Activated gamma-delta T cell (primary cell): ENCODE data around the gene SPDYE3.
"Not testable (repeated sequence)": the region's sequence is repeated elsewhere in the genome, so short reads cannot be mapped to it uniquely, and the experiment has no call there.

ENCODE experiments used
- DNase-seq: peaks from one replicate; lab custom pipeline; 2025; lab: John Stamatoyannopoulos, UW

SPDYE3 gene

DNA sequence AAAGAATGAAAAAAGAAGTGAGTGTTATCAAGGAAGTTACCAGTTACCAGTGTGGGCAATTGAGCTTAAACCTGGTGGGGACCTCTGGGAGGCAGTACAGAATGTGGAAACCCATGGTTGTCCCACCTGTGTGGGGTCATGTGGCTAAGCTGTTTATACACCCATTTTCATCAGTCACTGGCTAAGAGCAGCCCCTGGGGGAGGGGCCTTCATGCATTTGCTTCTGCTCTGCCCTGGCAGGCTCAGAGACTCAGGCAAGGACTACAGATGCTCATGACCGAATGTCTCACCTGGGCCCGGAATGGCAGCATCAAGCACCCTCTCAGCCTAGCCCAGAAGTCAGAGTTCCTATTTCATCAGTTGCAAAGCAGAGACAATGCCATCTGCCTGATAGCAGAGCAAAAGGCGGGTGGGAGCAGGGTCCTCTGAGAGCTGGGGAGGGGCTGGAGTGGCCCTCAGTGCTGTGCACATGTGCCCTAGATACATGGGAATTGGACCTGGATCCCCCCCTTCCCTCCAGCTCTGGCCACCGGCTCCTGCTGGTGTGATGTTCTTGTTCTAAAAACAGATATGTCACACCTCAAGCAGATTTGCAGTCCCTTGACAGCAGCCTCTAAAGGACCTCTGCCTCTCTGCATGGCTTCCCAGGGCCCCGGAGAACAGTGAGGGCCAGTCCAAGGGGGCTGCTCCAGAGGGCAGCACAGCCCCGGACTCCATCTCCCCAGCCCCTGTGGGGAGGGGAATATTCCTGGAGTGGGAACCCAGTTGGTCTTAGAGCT lies 20.1 kb upstream of the SPDYE3 start:
- DNase-seq: not testable (repeated sequence)

DNA sequence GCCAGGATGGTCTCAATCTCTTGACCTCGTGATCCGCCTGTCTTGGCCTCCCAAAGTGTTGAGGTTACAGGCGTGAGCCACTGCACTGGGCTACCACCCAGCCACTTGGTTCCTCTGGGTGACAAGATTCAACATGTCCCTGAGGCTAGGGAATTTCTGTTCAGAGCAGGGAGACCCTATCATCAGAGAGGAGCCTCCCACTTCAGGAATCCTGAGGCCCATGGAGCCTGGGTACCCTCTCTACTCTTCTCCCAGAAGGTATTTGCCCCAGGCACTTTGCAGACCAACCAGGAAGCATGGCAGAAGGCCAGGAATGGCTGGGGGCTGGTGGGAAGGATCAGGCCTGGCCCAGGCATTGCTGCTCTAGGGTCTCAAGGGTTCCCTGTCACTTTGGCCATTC lies 19.2 kb upstream of the SPDYE3 start:
- DNase-seq: not testable (repeated sequence)

DNA sequence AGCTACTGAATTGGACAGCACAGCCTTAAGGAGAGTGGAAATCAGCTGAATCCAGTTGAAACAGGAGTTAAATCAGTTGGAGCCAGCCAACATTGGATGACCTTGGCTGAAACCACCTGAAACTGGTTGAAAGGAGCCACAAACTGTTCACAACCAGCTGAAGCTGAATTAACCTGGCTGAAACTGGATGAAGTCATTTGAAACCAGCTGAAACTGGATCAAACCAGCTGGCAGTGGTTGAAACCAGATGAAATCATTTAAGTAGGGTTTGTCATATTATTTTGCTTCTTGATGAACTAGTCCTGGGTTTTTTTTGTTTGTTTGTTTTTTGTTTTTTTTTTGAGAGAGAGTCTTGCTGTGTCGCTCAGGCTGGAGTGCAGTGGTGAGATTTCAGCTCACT lies 15.3 kb upstream of the SPDYE3 start:
- DNase-seq: not testable (repeated sequence)

DNA sequence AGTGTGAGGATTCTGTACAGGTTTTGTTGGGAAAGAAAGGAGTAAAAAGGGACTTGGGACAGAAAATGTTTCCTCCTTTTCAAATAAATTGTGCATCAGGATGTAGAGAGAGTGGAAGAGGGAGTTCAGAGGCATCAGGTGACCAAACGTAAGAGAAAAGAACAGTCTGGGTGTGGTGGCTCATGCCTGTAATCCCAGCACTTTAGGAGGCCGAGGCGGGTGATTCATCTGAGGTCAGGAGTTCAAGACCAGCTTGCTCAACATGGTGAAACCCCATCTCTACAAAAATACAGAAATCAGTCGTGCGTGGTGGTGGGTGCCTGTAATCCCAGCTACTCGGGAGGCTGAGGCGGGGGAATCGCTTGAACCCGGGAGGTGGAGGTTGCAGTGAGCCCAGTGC lies 12.2 kb upstream of the SPDYE3 start:
- DNase-seq: not testable (repeated sequence)

DNA sequence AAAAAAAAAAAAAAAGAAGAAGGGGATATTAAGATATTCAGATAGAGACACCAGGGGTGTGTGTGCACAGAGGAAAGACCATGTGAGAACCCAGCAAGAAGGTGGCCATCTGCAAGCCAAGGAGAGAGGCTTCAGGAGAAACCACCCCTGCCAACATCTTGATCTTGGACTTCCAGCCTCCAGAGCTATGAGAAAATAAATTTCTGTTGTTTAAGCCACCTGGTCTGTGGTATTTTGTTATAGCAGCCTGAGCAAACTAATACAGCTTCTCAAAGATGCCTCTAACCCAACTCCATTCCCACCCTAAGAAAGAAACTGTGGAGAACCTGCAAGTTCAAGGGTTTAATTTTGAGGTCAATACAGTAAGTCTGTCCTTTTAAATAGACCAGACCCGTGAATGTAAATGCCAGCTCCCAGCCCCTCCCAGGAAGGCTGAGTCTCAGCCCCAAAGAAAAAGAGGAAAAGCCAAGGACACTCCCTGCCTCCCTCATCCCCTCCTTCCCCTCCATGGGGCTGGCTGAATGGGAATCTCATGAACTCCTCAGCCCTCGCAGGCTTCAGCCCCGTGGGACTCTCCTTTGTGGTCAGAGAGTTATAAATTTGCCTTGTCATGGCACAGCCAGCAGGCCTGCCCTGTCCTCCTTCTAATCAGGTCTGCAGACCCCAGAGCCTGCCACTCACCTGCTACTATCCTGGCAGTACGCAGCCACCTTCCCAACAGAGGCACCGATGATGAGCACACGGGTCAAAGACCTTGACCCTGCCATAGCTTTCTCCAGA lies 9.5 kb upstream of the SPDYE3 start:
- not testable (repeated sequence) for DNase-seq

DNA sequence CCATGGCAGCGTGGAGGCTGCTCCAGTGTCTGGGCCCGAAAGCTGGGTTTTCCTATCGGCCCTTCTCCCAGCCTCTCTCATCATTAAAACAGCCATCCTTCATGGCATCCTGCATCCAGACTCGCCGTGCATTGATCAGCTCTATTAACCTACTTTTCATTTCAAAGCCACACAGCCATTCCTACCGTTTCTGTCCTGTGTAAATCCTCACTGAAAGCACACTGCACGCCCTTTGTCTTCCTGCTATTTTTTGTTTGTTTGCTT lies 8.9 kb upstream of the SPDYE3 start:
- not testable (repeated sequence) for DNase-seq

DNA sequence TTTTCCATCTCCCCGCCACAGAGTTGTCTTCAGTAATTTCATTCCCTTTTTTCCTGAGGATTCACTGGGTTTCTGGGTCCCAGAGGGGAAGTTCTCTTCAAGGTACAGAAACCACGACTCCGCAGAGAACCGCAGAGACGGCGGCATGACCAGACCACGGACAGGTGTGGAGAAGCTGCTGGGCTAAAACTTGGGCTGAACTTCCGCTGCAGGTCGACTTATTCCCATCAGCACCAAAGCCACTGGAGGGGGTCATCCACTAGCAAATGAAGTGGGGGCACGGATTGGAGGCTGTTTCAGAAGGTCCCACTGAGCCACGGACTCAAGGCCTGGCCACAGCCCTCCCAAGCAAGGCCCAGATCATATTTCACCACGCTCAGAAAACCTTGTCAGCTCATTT lies 3.0 kb upstream of the SPDYE3 start:
- DNase-seq: not testable (repeated sequence)

DNA sequence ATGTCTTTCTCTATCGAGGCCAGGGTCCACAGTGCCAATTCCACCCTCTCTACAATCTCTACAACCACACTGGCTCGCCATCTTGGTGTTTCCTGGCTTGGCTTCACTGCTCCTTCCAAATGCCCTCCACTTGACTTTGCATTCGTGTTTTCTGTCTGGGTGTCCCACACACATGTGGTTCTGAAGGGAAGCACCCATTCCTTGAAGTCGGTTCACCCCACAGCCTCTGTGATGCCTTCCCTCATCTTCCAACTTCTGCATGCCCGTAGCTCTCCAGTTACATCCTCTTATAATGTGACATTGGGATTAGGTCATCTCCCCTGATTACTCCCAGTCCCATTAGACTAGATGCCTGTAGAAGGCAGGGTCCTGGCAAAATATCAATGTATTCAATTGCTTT lies 10.8 kb downstream of the SPDYE3 start:
- DNase-seq: not testable (repeated sequence)

DNA sequence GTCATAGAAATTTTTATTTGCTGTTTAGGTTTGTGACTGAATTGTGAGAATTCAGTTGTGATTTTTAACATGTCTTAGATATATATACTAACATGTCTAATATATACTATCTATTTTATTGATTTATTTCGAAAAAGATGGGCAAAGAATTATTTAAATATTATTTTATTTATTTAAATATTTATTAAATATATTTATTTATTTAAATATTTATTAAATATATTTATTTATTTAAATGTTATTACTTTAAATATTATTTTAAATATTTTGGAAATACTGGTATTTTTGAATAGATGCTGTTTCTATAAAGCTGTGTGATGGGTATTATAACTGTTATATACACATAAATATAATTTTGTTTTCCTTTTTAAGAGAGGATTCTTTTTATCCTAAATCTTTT lies 14.1 kb downstream of the SPDYE3 start:
- not testable (repeated sequence) for DNase-seq

DNA sequence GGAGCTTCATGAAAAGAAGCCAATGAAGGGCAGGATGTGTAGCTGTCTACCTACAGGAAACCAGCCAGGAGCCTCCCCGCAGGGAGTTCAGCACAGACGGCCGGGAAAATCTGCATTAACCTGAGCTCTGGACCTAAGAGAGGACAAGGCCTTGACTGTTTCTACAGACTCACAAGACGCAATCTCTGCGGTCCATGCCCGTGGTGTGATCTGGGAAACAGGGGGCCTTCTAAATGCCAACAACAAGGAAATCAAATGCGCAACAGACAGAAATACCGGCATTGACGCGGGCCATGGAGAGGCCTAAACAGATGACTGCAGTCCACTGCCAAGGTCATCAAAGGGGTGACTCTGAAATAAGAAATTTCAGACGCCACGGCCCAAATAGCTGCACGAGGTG lies 16.7 kb downstream of the SPDYE3 start:
- DNase-seq: not testable (repeated sequence)

DNA sequence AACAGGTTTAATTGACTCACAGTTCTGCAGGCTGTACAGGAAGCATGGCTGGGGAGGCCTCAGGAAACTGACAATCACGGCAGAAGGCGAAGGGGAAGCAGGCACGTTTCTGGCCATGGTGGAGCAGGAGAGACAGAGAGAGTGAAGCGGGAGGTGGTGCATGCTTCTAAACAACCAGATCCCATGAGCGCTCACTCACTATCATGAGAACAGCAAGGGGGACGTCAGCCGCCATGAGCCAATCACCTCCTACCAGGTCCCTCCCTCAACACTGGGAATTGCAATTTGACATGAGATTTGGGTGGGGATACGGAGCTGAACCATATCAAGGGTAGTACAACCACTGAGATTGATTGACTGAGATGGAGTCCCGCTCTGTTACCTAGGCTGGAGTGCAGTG lies 18.2 kb downstream of the SPDYE3 start:
- DNase-seq: not testable (repeated sequence)

DNA sequence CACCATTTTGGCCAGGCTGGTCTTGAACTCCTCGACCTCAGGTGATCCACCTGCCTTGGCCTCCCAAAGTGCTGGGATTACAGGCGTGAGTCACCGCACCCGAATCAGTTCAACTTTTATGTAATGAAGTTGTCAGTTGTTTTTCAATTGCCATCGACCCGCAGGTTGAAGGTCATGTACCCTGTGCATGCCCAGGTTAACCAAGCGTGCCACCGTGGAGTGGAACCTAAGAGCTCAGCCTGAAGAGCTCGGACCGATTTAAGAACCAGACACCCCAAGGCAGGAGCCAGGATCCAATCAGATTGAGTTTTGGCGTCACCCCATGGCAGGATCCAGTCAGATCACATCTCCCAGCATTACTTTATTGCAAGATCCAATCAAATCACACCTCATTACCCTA lies 19.4 kb downstream of the SPDYE3 start:
- not testable (repeated sequence) for DNase-seq

DNA sequence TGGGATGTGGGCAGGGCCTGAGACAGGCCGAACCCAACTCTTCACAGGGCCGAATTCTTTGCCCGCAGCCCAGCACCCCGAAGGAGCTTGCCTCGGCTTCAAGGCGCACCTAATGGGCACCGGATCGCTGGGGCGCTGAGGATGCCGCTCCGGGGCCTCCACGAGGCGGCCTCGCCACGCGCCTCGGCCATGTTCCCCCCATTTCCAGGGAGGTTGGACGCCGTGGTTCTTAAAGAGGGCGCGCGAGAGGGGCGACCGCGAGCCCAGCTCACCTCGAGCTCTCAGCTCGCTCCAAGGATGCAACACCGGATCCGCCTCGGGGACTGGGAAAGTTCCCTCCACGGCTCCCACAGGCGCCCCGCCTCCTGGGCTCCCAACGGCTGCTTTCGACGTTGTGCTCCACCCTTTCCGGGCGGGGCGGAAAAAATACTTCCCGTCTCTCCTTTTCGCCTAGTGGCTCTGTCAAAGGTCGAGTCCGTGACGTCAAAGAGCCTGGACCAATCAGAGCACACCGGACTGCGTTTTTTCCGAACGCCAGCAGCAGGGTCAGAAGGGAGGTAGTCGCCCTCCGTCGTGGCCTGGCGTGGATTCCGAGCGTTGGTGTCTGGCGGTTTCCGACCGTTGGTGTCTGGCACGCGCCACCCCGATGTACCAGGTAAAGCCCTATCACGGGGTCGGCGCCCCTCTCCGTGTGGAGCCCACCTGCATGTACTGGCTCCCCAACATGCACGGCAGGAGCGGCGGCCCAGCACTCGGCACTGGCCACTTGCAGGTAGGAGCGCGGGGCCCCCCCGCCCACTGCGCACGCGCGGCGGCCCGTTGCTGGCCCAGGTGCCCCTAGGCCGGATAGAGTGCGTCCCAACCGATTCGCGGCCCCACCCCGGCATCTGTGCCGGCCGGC lies 28.3 kb downstream of the SPDYE3 start:
- peak; percentile 74 for DNase-seq

DNA sequence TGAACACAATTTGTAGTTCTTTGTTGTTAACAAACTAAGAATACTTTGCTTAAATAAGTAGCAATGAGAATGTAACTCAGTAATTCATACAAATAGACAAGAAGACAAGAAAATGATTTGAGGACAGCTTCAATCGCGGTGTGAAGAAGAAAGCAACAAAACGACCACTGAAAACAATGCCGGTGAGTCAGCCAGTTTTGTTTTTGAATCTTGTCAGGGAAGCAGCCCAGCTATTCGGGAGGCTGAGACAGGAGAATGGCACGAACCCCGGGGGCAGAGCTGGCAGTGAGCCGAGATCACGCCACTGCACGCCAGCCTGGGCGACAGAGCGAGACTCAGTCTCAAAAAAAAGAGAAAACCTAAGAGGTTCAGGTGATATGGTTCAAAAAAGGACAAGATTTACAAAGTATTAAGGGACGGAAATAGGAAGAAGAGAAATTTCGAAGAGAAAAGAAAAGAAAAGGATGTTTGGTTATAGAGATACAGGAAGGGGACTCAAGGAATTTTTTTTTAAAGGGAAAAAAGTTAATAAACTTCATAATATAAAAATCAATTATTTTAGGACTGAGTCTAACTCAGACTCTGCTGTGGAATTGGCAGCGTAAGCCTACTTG lies 30.7 kb downstream of the SPDYE3 start:
- not testable (repeated sequence) for DNase-seq

DNA sequence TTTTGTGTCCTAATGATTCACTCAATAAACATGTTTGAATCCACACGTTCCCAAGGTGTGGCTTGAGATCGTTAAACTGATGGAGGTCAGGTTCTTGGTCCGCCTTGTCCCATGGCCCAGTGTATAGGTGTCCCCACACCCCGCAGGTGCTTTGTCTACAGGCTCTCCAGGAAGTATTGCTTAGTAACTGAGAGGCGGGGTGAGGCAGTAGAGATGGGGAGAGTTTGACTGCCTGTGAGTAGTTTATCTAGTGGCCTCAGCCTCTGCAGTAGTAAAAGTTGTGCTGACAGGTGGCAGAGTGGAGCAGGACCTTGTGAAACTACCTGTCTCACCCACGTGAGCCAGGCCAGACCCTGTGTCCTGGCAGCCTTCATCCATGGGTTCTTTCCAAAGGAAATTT lies 33.8 kb downstream of the SPDYE3 start:
- not testable (repeated sequence) for DNase-seq

DNA sequence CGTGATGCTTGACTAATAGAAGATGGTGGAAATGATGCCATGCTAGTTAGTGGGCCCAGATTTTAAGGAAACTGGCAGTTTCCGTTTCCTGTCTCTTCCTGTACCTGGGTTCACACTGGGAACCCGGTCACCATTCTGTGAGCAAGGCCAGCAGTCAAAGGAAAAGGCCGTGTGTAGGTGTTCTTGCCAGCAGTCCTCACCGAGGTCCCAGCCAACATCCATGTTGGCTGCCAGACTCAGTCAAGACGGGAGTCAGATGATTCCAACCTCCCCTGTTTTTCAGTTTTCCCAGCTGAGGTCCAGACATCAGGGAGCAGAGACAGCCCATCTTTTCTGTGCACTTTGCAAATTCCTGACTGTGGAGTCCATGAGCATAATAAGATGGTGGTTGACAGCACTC lies 35.3 kb downstream of the SPDYE3 start:
- DNase-seq: no peak

DNA sequence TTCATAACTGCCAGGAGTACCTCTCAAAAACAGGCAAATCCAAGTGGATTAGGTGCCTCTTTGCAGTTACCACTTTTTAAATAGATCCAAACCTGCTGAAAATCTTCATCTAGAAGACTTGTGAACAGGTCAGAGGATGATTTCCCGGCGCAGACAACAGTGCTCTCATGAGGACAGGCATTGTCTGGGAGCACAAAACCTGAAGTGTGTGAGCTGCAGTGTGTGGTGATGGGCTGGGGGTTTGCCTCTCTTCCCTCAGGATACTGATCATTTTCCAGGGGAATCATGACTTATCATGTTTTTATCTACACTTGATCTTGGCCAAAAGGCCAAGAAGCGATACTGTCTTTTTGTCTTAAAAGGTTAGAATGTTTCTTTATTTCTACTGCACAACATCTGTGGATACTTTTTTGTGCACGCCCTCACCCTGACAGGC lies 36.6 kb downstream of the SPDYE3 start:
- DNase-seq: not testable (repeated sequence)

DNA sequence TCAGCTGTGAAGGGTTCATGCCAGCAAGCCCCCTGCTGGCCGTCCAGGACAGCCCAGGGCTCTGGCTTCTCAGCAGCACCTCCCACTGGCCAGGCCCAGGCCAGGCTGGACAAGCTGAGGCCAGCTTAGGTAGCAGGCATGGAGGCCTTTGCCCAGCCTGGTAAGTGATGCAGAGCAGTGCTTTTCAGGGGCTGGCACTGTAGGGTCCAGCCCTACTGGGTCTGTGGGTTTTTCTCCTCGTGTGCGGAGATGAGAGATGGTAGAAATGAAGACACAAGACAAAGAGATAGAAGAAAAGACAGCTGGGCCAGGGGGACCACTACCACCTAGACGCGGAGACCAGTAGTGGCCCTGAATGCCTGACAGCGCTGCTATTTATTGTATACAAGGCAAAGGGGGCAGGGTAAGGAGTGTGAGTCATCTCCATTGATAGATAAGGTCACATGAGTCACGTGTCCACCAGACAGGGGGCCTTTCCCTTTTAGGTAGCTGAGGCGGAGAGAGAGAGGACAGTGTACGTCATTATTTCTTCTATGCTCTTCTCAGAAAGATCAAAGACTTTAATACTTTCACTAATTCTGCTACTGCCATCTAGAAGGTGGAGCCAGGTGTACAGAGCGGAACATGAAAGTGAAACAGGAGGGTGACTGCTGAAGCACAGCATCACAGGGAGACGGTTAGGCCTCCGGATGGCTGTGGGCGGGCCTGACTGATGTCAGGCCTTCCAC lies 37.2 kb downstream of the SPDYE3 start:
- DNase-seq: not testable (repeated sequence)

DNA sequence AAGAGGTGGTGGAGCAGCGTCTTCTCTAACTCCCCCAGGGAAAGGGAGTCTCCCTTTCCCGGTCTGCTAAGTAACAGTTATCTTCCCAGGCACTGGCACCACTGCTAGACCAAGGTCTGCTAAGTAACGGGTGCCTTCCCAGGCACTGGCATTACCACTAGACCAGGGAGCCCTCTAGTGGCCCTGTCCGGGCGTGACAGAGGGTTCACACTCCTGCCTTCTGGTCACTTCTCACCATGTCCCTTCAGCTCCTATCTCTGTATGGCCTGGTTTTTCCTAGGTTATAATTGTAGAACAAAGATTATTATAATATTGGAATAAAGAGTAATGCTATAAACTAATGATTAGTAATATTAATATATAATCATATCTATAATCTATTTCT lies 37.8 kb downstream of the SPDYE3 start:
- DNase-seq: not testable (repeated sequence)

DNA sequence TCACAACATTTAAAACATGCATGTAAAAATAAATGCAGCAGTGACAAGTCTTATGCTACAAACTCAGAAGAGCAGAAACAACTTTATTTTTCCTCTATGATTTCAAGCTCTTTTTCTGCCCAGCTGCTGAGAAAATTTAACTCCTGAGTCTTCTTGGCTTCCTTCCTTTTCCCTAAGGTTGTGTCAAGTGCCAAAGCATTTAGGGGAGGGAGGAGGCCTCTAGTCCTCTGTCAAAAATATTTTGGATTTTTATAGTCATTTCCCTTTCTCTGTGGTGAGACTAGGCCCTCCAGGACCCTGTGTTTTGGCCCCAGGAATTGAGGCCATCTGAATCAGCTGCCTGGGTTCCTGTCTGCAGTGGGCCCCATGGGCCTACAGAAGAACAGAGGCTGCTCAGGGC lies 39.4 kb downstream of the SPDYE3 start:
- DNase-seq: no peak

DNA sequence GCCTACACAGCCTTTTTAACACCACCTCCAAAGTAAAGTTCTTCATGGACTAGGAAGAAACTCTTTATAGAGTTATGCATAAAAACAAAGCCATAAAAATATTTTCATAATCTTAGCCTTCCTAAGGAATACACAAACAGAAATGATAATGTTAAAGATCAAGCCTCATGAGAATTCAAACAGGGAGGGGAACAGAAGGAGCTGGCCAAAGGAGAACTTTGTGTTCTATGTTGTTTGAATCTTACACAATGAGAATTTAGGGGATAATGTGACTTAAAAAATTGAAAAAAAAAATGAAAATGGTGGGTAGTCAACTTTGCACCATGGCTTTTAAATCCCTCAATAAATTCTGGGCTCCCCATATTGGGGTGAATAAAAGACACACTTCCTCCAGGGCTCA lies 41.3 kb downstream of the SPDYE3 start:
- no peak for DNase-seq
